MV-4-11 (cell line): ENCODE data around the gene SSR4.
"Not testable (repeated sequence)": the region's sequence is repeated elsewhere in the genome, so short reads cannot be mapped to it uniquely, and the experiment has no call there.

Source experiments
- DNase-seq: peaks from one replicate; lab custom pipeline; 2025; lab: John Stamatoyannopoulos, UW

The SSR4 gene

GRCh38 chrX:153804621-153805020 is 10.2 kb downstream of the SSR4 start:
- DNase-seq, result no peak

- DNase-seq, result no peak
Observed at GRCh38 chrX:153805436-153805835, 11.0 kb downstream of the SSR4 start.

GRCh38 chrX:153806999-153807575 is 12.6 kb downstream of the SSR4 start:
- DNase-seq, result no peak

- no peak for DNase-seq
Observed at GRCh38 chrX:153807976-153808375, 13.5 kb downstream of the SSR4 start.

GRCh38 chrX:153812220-153812619 is 17.8 kb downstream of the SSR4 start:
- DNase-seq, result no peak

GRCh38 chrX:153813161-153813560 is 18.7 kb downstream of the SSR4 start:
- no peak for DNase-seq

- DNase-seq, result peak; percentile 22
Observed at GRCh38 chrX:153814591-153815315, 20.3 kb downstream of the SSR4 start.

- DNase-seq, result peak; percentile 1
Observed at GRCh38 chrX:153816831-153817690, 22.6 kb downstream of the SSR4 start.

GRCh38 chrX:153818064-153818463 is 23.6 kb downstream of the SSR4 start:
- DNase-seq, result not testable (repeated sequence)

- DNase-seq, result peak; percentile 1
Observed at GRCh38 chrX:153818571-153819383, 24.3 kb downstream of the SSR4 start.

- no peak for DNase-seq
Observed at GRCh38 chrX:153819384-153820040, 25.0 kb downstream of the SSR4 start.

- no peak for DNase-seq
Observed at GRCh38 chrX:153820601-153821000, 26.1 kb downstream of the SSR4 start.

- no peak for DNase-seq
Observed at GRCh38 chrX:153821066-153821465, 26.6 kb downstream of the SSR4 start.

GRCh38 chrX:153824348-153824747 is 29.9 kb downstream of the SSR4 start:
- no peak for DNase-seq

GRCh38 chrX:153825042-153825441 is 30.6 kb downstream of the SSR4 start:
- no peak for DNase-seq

- no peak for DNase-seq
Observed at GRCh38 chrX:153827016-153827415, 32.5 kb downstream of the SSR4 start.

- DNase-seq, result no peak
Observed at GRCh38 chrX:153827903-153828302, 33.4 kb downstream of the SSR4 start.

- DNase-seq, result no peak
Observed at GRCh38 chrX:153828308-153828707, 33.8 kb downstream of the SSR4 start.

- DNase-seq, result no peak
Observed at GRCh38 chrX:153828723-153829548, 34.5 kb downstream of the SSR4 start.

GRCh38 chrX:153829549-153829798 is 35.0 kb downstream of the SSR4 start:
- no peak for DNase-seq
